Endothelial cell of umbilical vein (primary cell): ENCODE measurements around the gene FURIN. TPM values are rescaled to one million over a fixed set of nuclear protein-coding genes. Genes with fewer than 3 reads are reported as not detected.

Source experiments
- BruUV-seq: library from RNA; stranded (reverse); fragments of 400-500 nt; replicated peaks from 2 replicates; lab custom pipeline; 2021; lab: Mats Ljungman, UMichigan
- CTCF ChIA-PET: fragments of 300-600, 350-600 bp; sonication (Branson Sonifier 250); formaldehyde crosslinking; loops from one replicate; lab custom pipeline; 2021; ENCODE audit warnings: antibody characterized with exemption, inconsistent platforms; lab: Charles Lee
- POLR2A ChIA-PET: fragments of 300-600, 350-600 bp; sonication (Branson Sonifier 250); formaldehyde crosslinking; loops from one replicate; lab custom pipeline; 2021; ENCODE audit warnings: antibody characterized with exemption, inconsistent platforms; lab: Charles Lee
- DNase-seq: peaks from one replicate; pipeline ENCODE4 v3.0.0-alpha.2; 2011; ENCODE audit warnings: low read depth, low spot score
- FAIRE-seq: peaks from 2 replicates; lab custom pipeline; 2011; peaks lifted over from hg19 to GRCh38; lab: Jason Lieb, UNC
- H2AFZ ChIP-seq: 2 replicates; pipeline ENCODE4 v1.6.0; 2012; ENCODE audit warnings: low read depth, low read length, control low read depth, inconsistent platforms
- H3K27ac ChIP-seq: 2 replicates; pipeline ENCODE4 v1.5.1; 2011; ENCODE audit warnings: low read depth, mild to moderate bottlenecking, control low read depth, low read length, moderate library complexity; ENCODE audit not compliant: insufficient read depth
- H3K27me3 ChIP-seq, 2 experiments: 2 replicates each; pipeline versions ENCODE4 v1.6.0 to v1.6.1; 2011; ENCODE audit warnings: low read length in 2 of 2, mixed read lengths in 1 of 2; ENCODE audit not compliant: control insufficient read depth in 2 of 2, insufficient read depth in 2 of 2
- H3K36me3 ChIP-seq, 2 experiments: 2 replicates in 1 of 2; 3 replicates in 1 of 2; pipeline ENCODE4 v1.5.1; 2011; ENCODE audit warnings: low read length in 2 of 2, mild to moderate bottlenecking in 1 of 2, moderate library complexity in 1 of 2; ENCODE audit not compliant: control insufficient read depth in 2 of 2, insufficient read depth in 2 of 2; ENCODE audit errors: extremely low read depth in 1 of 2
- H3K4me1 ChIP-seq: 3 replicates; pipeline ENCODE4 v1.5.1; 2011; ENCODE audit warnings: mild to moderate bottlenecking, low read length; ENCODE audit not compliant: control insufficient read depth, insufficient read depth; ENCODE audit errors: extremely low read depth
- H3K4me2 ChIP-seq: 2 replicates; pipeline ENCODE4 v1.6.1; 2011; ENCODE audit warnings: low read length, control low read depth, mixed read lengths; ENCODE audit not compliant: insufficient read depth
- H3K4me3 ChIP-seq, 3 experiments: fragments of 200-600 bp in 1 of 3; sonication (generic), shearing (Covaris generic) in 1 of 3; replicated peaks in 1 of 3; 2 replicates each; pipeline ENCODE4 v1.5.1; 2011 to 2016; ENCODE audit warnings: control low read depth in 3 of 3, low read length in 3 of 3, mild to moderate bottlenecking in 2 of 3, inconsistent platforms in 1 of 3, low read depth in 1 of 3, moderate library complexity in 1 of 3; ENCODE audit not compliant: insufficient read depth in 1 of 3
- H3K79me2 ChIP-seq: 2 replicates; pipeline ENCODE4 v1.6.0; 2012; ENCODE audit warnings: low read length, inconsistent platforms; ENCODE audit not compliant: control insufficient read depth, insufficient read depth
- H3K9ac ChIP-seq: replicated peaks from 2 replicates; pipeline ENCODE3; 2011; ENCODE audit warnings: low read length, control low read depth; ENCODE audit not compliant: insufficient read depth; ENCODE audit errors: extremely low read depth
- H3K9me1 ChIP-seq: replicated peaks from 3 replicates; pipeline ENCODE4 v1.6.0; 2011; ENCODE audit warnings: mild to moderate bottlenecking, low read length; ENCODE audit not compliant: control insufficient read depth, insufficient read depth; ENCODE audit errors: extremely low read depth
- H3K9me3 ChIP-seq: replicated peaks from 2 replicates; pipeline ENCODE4 v1.5.1; 2012; ENCODE audit warnings: low read length, inconsistent platforms; ENCODE audit not compliant: control insufficient read depth, insufficient read depth
- H4K20me1 ChIP-seq: replicated peaks from 2 replicates; pipeline ENCODE3; 2011; ENCODE audit warnings: mild to moderate bottlenecking, low read length; ENCODE audit not compliant: control insufficient read depth, insufficient read depth; ENCODE audit errors: extremely low read depth
- EZH2 ChIP-seq: IDR thresholded peaks from 2 replicates; pipeline ENCODE4 v1.6.1; 2012; ENCODE audit warnings: borderline replicate concordance, low read depth, mild to moderate bottlenecking, moderate library complexity, low read length, inconsistent platforms; ENCODE audit not compliant: severe bottlenecking
- FOS ChIP-seq: IDR thresholded peaks from 2 replicates; pipeline ENCODE4 v1.6.1; 2011; ENCODE audit warnings: mild to moderate bottlenecking, low read length, moderate library complexity, borderline replicate concordance; ENCODE audit not compliant: insufficient read depth
- GATA2 ChIP-seq: IDR thresholded peaks from 2 replicates; pipeline ENCODE4 v1.7.0; 2011; ENCODE audit warnings: low read depth, mild to moderate bottlenecking, moderate library complexity, mixed read lengths, low read length; ENCODE audit not compliant: insufficient read length, insufficient read depth
- JUN ChIP-seq: IDR thresholded peaks from 2 replicates; pipeline ENCODE4 v1.6.1; 2011; ENCODE audit warnings: borderline replicate concordance, low read depth; ENCODE audit not compliant: insufficient read length, insufficient read depth
- MAX ChIP-seq: IDR thresholded peaks from 2 replicates; pipeline ENCODE4 v1.6.1; 2011; ENCODE audit not compliant: insufficient read depth, insufficient read length
- MYC ChIP-seq: IDR thresholded peaks from one replicate; pipeline ENCODE4 v1.6.1; 2011; ENCODE audit warnings: mild to moderate bottlenecking, low read depth, low read length
- POLR2A ChIP-seq: IDR thresholded peaks from 2 replicates; pipeline ENCODE4 v1.6.1; 2012; ENCODE audit warnings: low read depth, mild to moderate bottlenecking, control low read depth, low read length
- POLR2AphosphoS5 ChIP-seq: IDR thresholded peaks from 2 replicates; pipeline ENCODE4 v1.6.1; 2012; ENCODE audit warnings: low read depth, mild to moderate bottlenecking, control low read depth, low read length, moderate library complexity; ENCODE audit not compliant: insufficient read depth
- dilution Hi-C: fragments of 300-500 bp; cut with MboI; formaldehyde crosslinking; loops from one replicate; pipeline ENCODE4 v1.15.0; 2019; ENCODE audit warnings: low sequenced_read_pairs; ENCODE audit not compliant: extremely low pct_ligation_motif_present
- intact Hi-C: fragments of 100-400 bp; cut with micrococcal nuclease; formaldehyde crosslinking; loops from one replicate; pipeline ENCODE4 v1.10.0; 2022
- polyA plus RNA-seq, 4 experiments: library from polyadenylated mRNA; depleted of rRNA in 3 of 4; stranded (reverse) in 3 of 4; unstranded in 1 of 4; fragments of >200 nt; gene quantifications; 2 replicates each; pipeline versions ENCODE4 v1.2.1 to v1.2.3, GENCODE V29; 2011 to 2012; ENCODE audit warnings: missing spikeins in 1 of 4
- total RNA-seq: library from RNA; stranded (reverse); gene quantifications from 2 replicates; pipeline ENCODE4 v1.2.3, GENCODE V29; 2021
- TF ChIP-seq, protein P1 (sequence below), 2 donors: IDR thresholded peaks; 1 replicate in 1 of 2; 2 replicates in 1 of 2; pipeline ENCODE4 v1.5.1; 2011; ENCODE audit warnings: low read length in 2 of 2, mild to moderate bottlenecking in 2 of 2, moderate library complexity in 2 of 2, control low read depth in 1 of 2, inconsistent platforms in 1 of 2, low read depth in 1 of 2; ENCODE audit not compliant: insufficient read depth in 1 of 2; ENCODE audit errors: extremely low read depth in 1 of 2

FURIN gene
- total and polyA plus RNA-seq, 2 donors (not counting 3 experiments of a cell fraction or from before 2014, with no cell fraction given), result 77.4 to 131 TPM

- H4K20me1 ChIP-seq, result no peaks in the 10 kb centered on the region
- H3K4me1 ChIP-seq, result no peaks in the 10 kb centered on the region
- POLR2A ChIA-PET, result no interaction called here
- DNase-seq (no peak), FAIRE-seq (no peak)
- intact Hi-C loops (no loop called here), dilution Hi-C loops (no loop called here)
- H3K4me2 ChIP-seq, result no peak overlapping the region
- H2AFZ ChIP-seq, result no peak overlapping the region
- BruUV-seq, result no TSS peak
- CTCF ChIA-PET, result no interaction called here
- no peak overlapping the region for H3K27ac ChIP-seq
- H3K36me3 ChIP-seq, result no peaks in the 10 kb centered on the region
- no peaks in the 10 kb centered on the region for H3K27me3 ChIP-seq
- H3K9me1 ChIP-seq, result no peaks in the 10 kb centered on the region
- no peak overlapping the region for H3K9ac ChIP-seq
- no peaks in the 10 kb centered on the region for H3K79me2 ChIP-seq
- no peaks in the 10 kb centered on the region for H3K9me3 ChIP-seq
- no peak overlapping the region for H3K4me3 ChIP-seq
- TF ChIP-seq, protein P1, sequence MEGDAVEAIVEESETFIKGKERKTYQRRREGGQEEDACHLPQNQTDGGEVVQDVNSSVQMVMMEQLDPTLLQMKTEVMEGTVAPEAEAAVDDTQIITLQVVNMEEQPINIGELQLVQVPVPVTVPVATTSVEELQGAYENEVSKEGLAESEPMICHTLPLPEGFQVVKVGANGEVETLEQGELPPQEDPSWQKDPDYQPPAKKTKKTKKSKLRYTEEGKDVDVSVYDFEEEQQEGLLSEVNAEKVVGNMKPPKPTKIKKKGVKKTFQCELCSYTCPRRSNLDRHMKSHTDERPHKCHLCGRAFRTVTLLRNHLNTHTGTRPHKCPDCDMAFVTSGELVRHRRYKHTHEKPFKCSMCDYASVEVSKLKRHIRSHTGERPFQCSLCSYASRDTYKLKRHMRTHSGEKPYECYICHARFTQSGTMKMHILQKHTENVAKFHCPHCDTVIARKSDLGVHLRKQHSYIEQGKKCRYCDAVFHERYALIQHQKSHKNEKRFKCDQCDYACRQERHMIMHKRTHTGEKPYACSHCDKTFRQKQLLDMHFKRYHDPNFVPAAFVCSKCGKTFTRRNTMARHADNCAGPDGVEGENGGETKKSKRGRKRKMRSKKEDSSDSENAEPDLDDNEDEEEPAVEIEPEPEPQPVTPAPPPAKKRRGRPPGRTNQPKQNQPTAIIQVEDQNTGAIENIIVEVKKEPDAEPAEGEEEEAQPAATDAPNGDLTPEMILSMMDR (IDR thresholded peaks at IDR 0.05; ENCODE audit: extremely low read depth in 1 of 2, insufficient read depth in 1 of 2, low read depth in 1 of 2, low read length in 2 of 2), result no peak
- no peak for TF ChIP-seq EZH2
- no peak for TF ChIP-seq MAX
- no peak for TF ChIP-seq POLR2A
- TF ChIP-seq GATA2, result no peak
- no peak for TF ChIP-seq POLR2AphosphoS5
- no peak for TF ChIP-seq MYC
- TF ChIP-seq JUN, result no peak
- no peak for TF ChIP-seq FOS
These were observed 40.3 kb upstream of the FURIN start for GRCh38 chr15:90828111-90828510.
